SK-N-SH treated with all-trans-retinoic acid at 6 μM for 48 hours (cell line): ENCODE results near the gene GPR150.

Experiments
- ATAC-seq: fragments of 200-7000 bp; cut with Tn5 transposase; 3 replicates; pipeline ENCODE4 v1.9.1; 2020; ENCODE audit warnings: mild to moderate bottlenecking, moderate library complexity
- ARNTL ChIP-seq: fragments of 450-650 bp; formaldehyde crosslinking; IDR thresholded peaks from 2 replicates; pipeline ENCODE4 v1.5.0; 2020; ENCODE audit warnings: low read depth, mild to moderate bottlenecking, moderate library complexity, borderline replicate concordance
- BACH2 ChIP-seq: fragments of 250-450 bp; sonication (Bioruptor Pico); IDR thresholded peaks from 2 replicates; pipeline ENCODE4 v1.9.0; 2021; ENCODE audit warnings: mild to moderate bottlenecking, borderline replicate concordance
- CSDC2 ChIP-seq: fragments of 250-450 bp; sonication (Bioruptor Pico); IDR thresholded peaks from 2 replicates; pipeline ENCODE4 v1.5.0; 2020; ENCODE audit warnings: mild to moderate bottlenecking, moderate library complexity
- CSRNP3 ChIP-seq: fragments of 250-450 bp; sonication (Bioruptor Pico); IDR thresholded peaks from 2 replicates; pipeline ENCODE4 v1.5.1; 2021; ENCODE audit warnings: mild to moderate bottlenecking, moderate library complexity
- ESRRG ChIP-seq: fragments of 250-450 bp; sonication (Bioruptor Pico); IDR thresholded peaks from 2 replicates; pipeline ENCODE4 v1.6.1; 2021; ENCODE audit warnings: mild to moderate bottlenecking
- GLIS3 ChIP-seq: fragments of 250-450 bp; sonication (Bioruptor Pico); IDR thresholded peaks from 2 replicates; pipeline ENCODE4 v1.5.0; 2020; ENCODE audit warnings: mild to moderate bottlenecking, moderate library complexity
- ISL1 ChIP-seq: fragments of 250-450 bp; sonication (Bioruptor Pico); IDR thresholded peaks from 2 replicates; pipeline ENCODE4 v2.1.2; 2022; ENCODE audit warnings: mild to moderate bottlenecking, moderate library complexity
- OSR1 ChIP-seq: fragments of 250-450 bp; sonication (Bioruptor Pico); IDR thresholded peaks from 2 replicates; pipeline ENCODE4 v1.8.0; 2022; ENCODE audit warnings: moderate library complexity, mild to moderate bottlenecking, inconsistent platforms
- POU6F1 ChIP-seq: fragments of 250-450 bp; sonication (Bioruptor Pico); IDR thresholded peaks from 2 replicates; pipeline ENCODE4 v1.8.0; 2021; ENCODE audit warnings: low read depth, mild to moderate bottlenecking, moderate library complexity, borderline replicate concordance
- PPARA ChIP-seq: fragments of 250-450 bp; sonication (Bioruptor Pico); IDR thresholded peaks from 2 replicates; pipeline ENCODE4 v1.5.0; 2020; ENCODE audit warnings: mild to moderate bottlenecking, borderline replicate concordance
- RARB ChIP-seq: fragments of 250-450 bp; sonication (Bioruptor Pico); IDR thresholded peaks from 2 replicates; pipeline ENCODE4 v1.8.0; 2021; ENCODE audit warnings: mild to moderate bottlenecking, moderate library complexity
- SNAI2 ChIP-seq: fragments of 250-450 bp; sonication (Bioruptor Pico); IDR thresholded peaks from 2 replicates; pipeline ENCODE4 v1.5.0; 2020; ENCODE audit warnings: mild to moderate bottlenecking, moderate library complexity
- TSHZ2 ChIP-seq: fragments of 250-450 bp; sonication (Bioruptor Pico); IDR thresholded peaks from 2 replicates; pipeline ENCODE4 v1.5.0; 2020; ENCODE audit warnings: mild to moderate bottlenecking, moderate library complexity
- ZC3H10 ChIP-seq: fragments of 250-450 bp; sonication (Bioruptor Pico); IDR thresholded peaks from 2 replicates; pipeline ENCODE4 v1.5.1; 2021; ENCODE audit warnings: mild to moderate bottlenecking, moderate library complexity
- ZFP3 ChIP-seq: fragments of 250-450 bp; sonication (Bioruptor Pico); IDR thresholded peaks from 2 replicates; pipeline ENCODE4 v1.5.0; 2020; ENCODE audit warnings: mild to moderate bottlenecking, moderate library complexity
- ZFP30 ChIP-seq: fragments of 450-650 bp; formaldehyde crosslinking; IDR thresholded peaks from 2 replicates; pipeline ENCODE4 v1.5.0; 2022; ENCODE audit warnings: mild to moderate bottlenecking, moderate library complexity
- ZNF565 ChIP-seq: fragments of 450-650 bp; formaldehyde crosslinking; conservative IDR thresholded peaks from 2 replicates; pipeline ENCODE4 v1.5.0; 2020; ENCODE audit warnings: low read depth, mild to moderate bottlenecking, moderate library complexity
- ZNF70 ChIP-seq: fragments of 450-650 bp; formaldehyde crosslinking; IDR thresholded peaks from 2 replicates; pipeline ENCODE4 v1.5.0; 2020; ENCODE audit warnings: mild to moderate bottlenecking, moderate library complexity
- ZNF8 ChIP-seq: fragments of 450-650 bp; formaldehyde crosslinking; IDR thresholded peaks from 2 replicates; pipeline ENCODE4 v1.5.0; 2020; ENCODE audit warnings: mild to moderate bottlenecking, moderate library complexity
- TF ChIP-seq, protein P1 (sequence below): fragments of 250-450 bp; sonication (Bioruptor Pico); IDR thresholded peaks from 2 replicates; pipeline ENCODE4 v1.5.1; 2020; ENCODE audit warnings: low read depth, mild to moderate bottlenecking, moderate library complexity
- TF ChIP-seq, protein P2 (sequence below): fragments of 250-450 bp; sonication (Bioruptor Pico); IDR thresholded peaks from 2 replicates; pipeline ENCODE4 v1.8.0; 2020; ENCODE audit warnings: mild to moderate bottlenecking, moderate library complexity, borderline replicate concordance

Gene GPR150

DNA sequence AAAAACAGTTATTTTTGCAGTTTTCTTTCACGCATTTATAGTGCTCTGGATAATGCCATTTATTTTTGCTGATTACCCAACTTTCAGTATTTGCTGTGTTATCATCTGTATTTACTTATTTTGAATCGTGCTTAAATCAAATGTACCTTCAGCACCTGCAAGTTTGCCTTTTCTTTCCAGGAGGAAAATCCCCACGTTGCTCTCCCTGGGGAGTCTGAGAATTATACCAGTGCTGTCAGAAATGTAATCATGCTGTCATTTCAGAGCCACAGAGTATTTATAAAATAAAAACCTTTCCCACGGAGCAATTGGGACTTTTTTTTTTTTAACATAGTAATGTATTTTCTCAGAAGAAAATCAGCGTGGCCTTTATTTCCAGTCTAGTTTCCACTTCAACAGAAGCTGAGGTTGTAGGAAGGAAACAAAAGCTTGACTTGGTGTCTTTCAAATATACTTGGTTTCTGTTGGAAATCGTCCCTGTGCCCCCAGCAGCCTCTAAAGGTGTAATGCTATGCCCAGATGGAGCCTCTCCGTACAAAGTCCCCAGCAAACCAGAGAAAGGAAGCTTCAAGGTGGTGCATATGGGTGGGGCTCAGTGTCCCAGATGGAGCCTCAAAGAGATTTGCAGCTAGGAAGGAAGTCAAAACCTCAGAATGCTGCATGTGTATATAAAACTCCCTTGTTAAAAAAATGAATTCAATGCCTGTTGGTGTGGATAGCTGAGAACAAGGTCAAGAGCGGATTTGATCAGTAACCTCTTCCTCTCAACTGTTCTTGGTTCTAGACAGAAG lies 2.1 kb downstream of the GPR150 start:
- ATAC-seq = no peak
- TF ChIP-seq GLIS3 (CRISPR knock-in tag) (no peak), ZNF70 (CRISPR knock-in tag) (no peak)
- TF ChIP-seq, all 23 proteins: peak for 0

DNA sequence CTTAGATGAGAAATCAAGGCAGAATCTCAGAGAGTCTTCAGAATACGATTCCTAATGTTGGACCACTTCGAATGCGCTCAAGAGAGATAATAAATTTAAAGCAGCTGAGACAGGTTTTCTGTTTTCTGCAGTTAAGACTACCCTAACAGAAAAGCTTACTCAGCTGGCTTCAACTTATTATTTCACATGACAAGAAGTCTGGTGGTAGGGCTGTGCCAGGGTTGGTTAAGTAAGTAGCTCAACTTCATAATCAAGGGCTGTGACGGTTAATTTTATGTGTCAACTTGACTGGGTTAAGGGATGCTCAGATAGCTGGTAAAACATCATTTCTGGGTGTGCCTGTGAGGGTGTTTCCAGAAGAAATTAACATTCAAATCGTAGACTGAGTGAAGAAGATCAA lies 3.8 kb downstream of the GPR150 start:
- no peak for TF ChIP-seq ARNTL (CRISPR knock-in tag)
- TF ChIP-seq ISL1 (CRISPR knock-in tag) = no peak
- TF ChIP-seq GLIS3 (CRISPR knock-in tag) = no peak
- no peak for TF ChIP-seq OSR1 (CRISPR knock-in tag)
- TF ChIP-seq ZNF565 = no peak
- no peak for TF ChIP-seq CSRNP3 (CRISPR knock-in tag)
- no peak for TF ChIP-seq BACH2 (CRISPR knock-in tag)
- TF ChIP-seq ZC3H10 (CRISPR knock-in tag) = no peak
- TF ChIP-seq, all 23 proteins: peak for 0
- ATAC-seq = no peak

DNA sequence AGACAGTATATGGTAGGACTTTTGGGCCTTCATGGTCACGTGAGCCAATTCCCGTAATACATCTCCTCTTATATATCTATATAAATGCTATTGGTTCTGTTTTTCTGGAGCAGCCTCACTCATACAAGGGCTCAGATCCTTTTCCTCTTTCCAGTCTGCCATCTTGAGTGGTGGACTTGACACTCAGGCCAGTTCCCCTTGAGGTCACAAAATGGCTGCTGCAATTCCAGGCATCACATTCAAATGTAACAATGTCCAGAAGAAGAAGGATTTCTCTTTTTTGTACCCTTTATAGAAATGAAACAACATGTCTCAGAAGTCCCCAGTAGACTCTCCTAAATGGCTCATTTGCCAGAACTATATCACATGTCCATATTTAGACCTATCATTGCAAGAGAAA lies 4.5 kb downstream of the GPR150 start:
- no peak for ATAC-seq
- TF ChIP-seq RARB (CRISPR knock-in tag) = no peak
- TF ChIP-seq SNAI2 (CRISPR knock-in tag) = no peak
- TF ChIP-seq ARNTL (CRISPR knock-in tag) = no peak
- no peak for TF ChIP-seq ESRRG (CRISPR knock-in tag)
- TF ChIP-seq ZNF70 (CRISPR knock-in tag) = no peak
- TF ChIP-seq TSHZ2 (CRISPR knock-in tag) = no peak
- no peak for TF ChIP-seq ISL1 (CRISPR knock-in tag)
- TF ChIP-seq, protein P1, sequence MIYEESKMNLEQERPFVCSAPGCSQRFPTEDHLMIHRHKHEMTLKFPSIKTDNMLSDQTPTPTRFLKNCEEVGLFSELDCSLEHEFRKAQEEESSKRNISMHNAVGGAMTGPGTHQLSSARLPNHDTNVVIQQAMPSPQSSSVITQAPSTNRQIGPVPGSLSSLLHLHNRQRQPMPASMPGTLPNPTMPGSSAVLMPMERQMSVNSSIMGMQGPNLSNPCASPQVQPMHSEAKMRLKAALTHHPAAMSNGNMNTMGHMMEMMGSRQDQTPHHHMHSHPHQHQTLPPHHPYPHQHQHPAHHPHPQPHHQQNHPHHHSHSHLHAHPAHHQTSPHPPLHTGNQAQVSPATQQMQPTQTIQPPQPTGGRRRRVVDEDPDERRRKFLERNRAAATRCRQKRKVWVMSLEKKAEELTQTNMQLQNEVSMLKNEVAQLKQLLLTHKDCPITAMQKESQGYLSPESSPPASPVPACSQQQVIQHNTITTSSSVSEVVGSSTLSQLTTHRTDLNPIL (CRISPR knock-in tag) = no peak
- TF ChIP-seq GLIS3 (CRISPR knock-in tag) = no peak
- TF ChIP-seq CSRNP3 (CRISPR knock-in tag) = no peak
- TF ChIP-seq ZNF8 (CRISPR knock-in tag) = no peak
- no peak for TF ChIP-seq ZFP30
- no peak for TF ChIP-seq ZFP3 (CRISPR knock-in tag)
- TF ChIP-seq POU6F1 (CRISPR knock-in tag) = no peak
- TF ChIP-seq ZNF565 = no peak
- TF ChIP-seq PPARA (CRISPR knock-in tag) = no peak
- no peak for TF ChIP-seq ZC3H10 (CRISPR knock-in tag)
- TF ChIP-seq, protein P2, sequence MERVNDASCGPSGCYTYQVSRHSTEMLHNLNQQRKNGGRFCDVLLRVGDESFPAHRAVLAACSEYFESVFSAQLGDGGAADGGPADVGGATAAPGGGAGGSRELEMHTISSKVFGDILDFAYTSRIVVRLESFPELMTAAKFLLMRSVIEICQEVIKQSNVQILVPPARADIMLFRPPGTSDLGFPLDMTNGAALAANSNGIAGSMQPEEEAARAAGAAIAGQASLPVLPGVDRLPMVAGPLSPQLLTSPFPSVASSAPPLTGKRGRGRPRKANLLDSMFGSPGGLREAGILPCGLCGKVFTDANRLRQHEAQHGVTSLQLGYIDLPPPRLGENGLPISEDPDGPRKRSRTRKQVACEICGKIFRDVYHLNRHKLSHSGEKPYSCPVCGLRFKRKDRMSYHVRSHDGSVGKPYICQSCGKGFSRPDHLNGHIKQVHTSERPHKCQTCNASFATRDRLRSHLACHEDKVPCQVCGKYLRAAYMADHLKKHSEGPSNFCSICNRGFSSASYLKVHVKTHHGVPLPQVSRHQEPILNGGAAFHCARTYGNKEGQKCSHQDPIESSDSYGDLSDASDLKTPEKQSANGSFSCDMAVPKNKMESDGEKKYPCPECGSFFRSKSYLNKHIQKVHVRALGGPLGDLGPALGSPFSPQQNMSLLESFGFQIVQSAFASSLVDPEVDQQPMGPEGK (CRISPR knock-in tag) = no peak
- TF ChIP-seq CSDC2 (CRISPR knock-in tag) = no peak
